H9 (cell line): Measurements from ENCODE around the gene APP. TPM values are rescaled to one million over a fixed set of nuclear protein-coding genes. Genes with fewer than 3 reads are reported as not detected.

Experiments used
- DNase-seq: peaks from one replicate; pipeline ENCODE4 v3.0.0-alpha.2; 2017
- H2AFZ ChIP-seq: one replicate; pipeline ENCODE4 v1.6.1; 2013; ENCODE audit warnings: mild to moderate bottlenecking, low read length, control low read depth, moderate library complexity
- H2AK5ac ChIP-seq: 2 replicates; pipeline ENCODE4 v1.6.1; 2013; ENCODE audit warnings: low read length, control low read depth, mixed read lengths; ENCODE audit not compliant: insufficient read length
- H2BK120ac ChIP-seq: one replicate; pipeline ENCODE4 v1.6.1; 2013; ENCODE audit warnings: low read depth, mild to moderate bottlenecking, low read length, control low read depth, inconsistent platforms; ENCODE audit not compliant: poor library complexity, severe bottlenecking
- H2BK12ac ChIP-seq: 2 replicates; pipeline ENCODE4 v1.6.1; 2013; ENCODE audit warnings: low read length, control low read depth, mixed read lengths, low read depth; ENCODE audit not compliant: insufficient read length
- H2BK15ac ChIP-seq: 2 replicates; pipeline ENCODE4 v1.6.1; 2013; ENCODE audit warnings: low read depth, low read length, control low read depth
- H2BK20ac ChIP-seq: one replicate; pipeline ENCODE4 v1.6.1; 2013; ENCODE audit warnings: low read depth, mild to moderate bottlenecking, low read length, control low read depth, inconsistent platforms; ENCODE audit not compliant: poor library complexity, severe bottlenecking
- H2BK5ac ChIP-seq: 2 replicates; pipeline ENCODE4 v1.6.1; 2013; ENCODE audit warnings: low read length, control low read depth, mixed read lengths; ENCODE audit not compliant: insufficient read length
- H3K14ac ChIP-seq: 2 replicates; pipeline ENCODE4 v1.6.1; 2013; ENCODE audit warnings: low read length, control low read depth; ENCODE audit not compliant: insufficient read depth
- H3K18ac ChIP-seq: 2 replicates; pipeline ENCODE4 v1.6.1; 2013; ENCODE audit warnings: low read depth, mild to moderate bottlenecking, mixed read lengths, low read length, control low read depth; ENCODE audit not compliant: insufficient read length
- H3K23ac ChIP-seq: 2 replicates; pipeline ENCODE4 v1.6.1; 2013; ENCODE audit warnings: low read length, control low read depth, mixed read lengths, low read depth; ENCODE audit not compliant: insufficient read length
- H3K23me2 ChIP-seq: 2 replicates; pipeline ENCODE4 v1.6.1; 2013; ENCODE audit warnings: low read depth, mild to moderate bottlenecking, mixed read lengths, low read length, control low read depth; ENCODE audit not compliant: insufficient read length, poor library complexity, severe bottlenecking
- H3K27ac ChIP-seq: 2 replicates; pipeline ENCODE4 v1.5.1; 2013; ENCODE audit warnings: low read length, control low read depth, mixed read lengths, low read depth; ENCODE audit not compliant: insufficient read length
- H3K27me3 ChIP-seq: 2 replicates; pipeline ENCODE4 v1.6.1; 2013; ENCODE audit warnings: low read length, control low read depth, inconsistent platforms; ENCODE audit not compliant: insufficient read depth
- H3K4ac ChIP-seq: 2 replicates; pipeline ENCODE4 v1.6.1; 2013; ENCODE audit warnings: low read depth, mild to moderate bottlenecking, control low read depth, inconsistent platforms, low read length, moderate library complexity
- H3K4me1 ChIP-seq: 2 replicates; pipeline ENCODE4 v1.6.1; 2013; ENCODE audit warnings: low read length, control low read depth, inconsistent platforms; ENCODE audit not compliant: insufficient read depth
- H3K4me2 ChIP-seq: 2 replicates; pipeline ENCODE4 v1.6.1; 2013; ENCODE audit warnings: low read length, control low read depth, mixed read lengths; ENCODE audit not compliant: insufficient read length, insufficient read depth
- H3K56ac ChIP-seq: 2 replicates; pipeline ENCODE4 v1.6.1; 2013; ENCODE audit warnings: low read depth, mild to moderate bottlenecking, mixed read lengths, low read length, control low read depth; ENCODE audit not compliant: insufficient read length
- H3K79me1 ChIP-seq: 2 replicates; pipeline ENCODE4 v1.6.1; 2013; ENCODE audit warnings: low read depth, mild to moderate bottlenecking, moderate library complexity, low read length, control low read depth, inconsistent platforms; ENCODE audit not compliant: insufficient read depth, poor library complexity, severe bottlenecking
- H3K79me2 ChIP-seq: 2 replicates; pipeline ENCODE4 v1.6.1; 2013; ENCODE audit warnings: low read length, control low read depth, inconsistent platforms; ENCODE audit not compliant: insufficient read depth
- H3K9ac ChIP-seq: 2 replicates; pipeline ENCODE4 v1.6.1; 2013; ENCODE audit warnings: low read length, control low read depth, mixed read lengths; ENCODE audit not compliant: insufficient read length; ENCODE audit errors: extremely low read depth
- H3K9me3 ChIP-seq: one replicate; pipeline ENCODE4 v1.6.1; 2013; ENCODE audit warnings: low read depth, low read length, inconsistent platforms; ENCODE audit not compliant: control insufficient read depth
- H3T11ph ChIP-seq: one replicate; pipeline ENCODE4 v1.6.1; 2013; ENCODE audit warnings: mild to moderate bottlenecking, low read length, control low read depth, inconsistent platforms
- H4K20me1 ChIP-seq: one replicate; pipeline ENCODE4 v1.6.1; 2013; ENCODE audit not compliant: control insufficient read depth, insufficient read length, insufficient read depth
- H4K5ac ChIP-seq: 2 replicates; pipeline ENCODE4 v1.6.1; 2013; ENCODE audit warnings: low read depth, mild to moderate bottlenecking, mixed read lengths, low read length, control low read depth; ENCODE audit not compliant: insufficient read length
- H4K8ac ChIP-seq: replicated peaks from 2 replicates; pipeline ENCODE4 v1.6.1; 2013; ENCODE audit warnings: low read length, control low read depth, mixed read lengths, low read depth; ENCODE audit not compliant: insufficient read length
- H4K91ac ChIP-seq: 2 replicates; pipeline ENCODE4 v1.6.1; 2013; ENCODE audit warnings: low read depth, mild to moderate bottlenecking, moderate library complexity, mixed read lengths, low read length, control low read depth; ENCODE audit not compliant: insufficient read length
- H3K27ac Mint-ChIP-seq, 3 experiments: 2 replicates in 2 of 3; 3 replicates in 1 of 3; pipeline ENCODE4 v1.8.0; 2020 to 2021; ENCODE audit warnings: mixed read lengths in 3 of 3, mild to moderate bottlenecking in 1 of 3, moderate library complexity in 1 of 3
- H3K27me3 Mint-ChIP-seq: 2 replicates; pipeline ENCODE4 v1.8.0; 2021; ENCODE audit warnings: low read depth, mild to moderate bottlenecking, moderate library complexity, mixed read lengths
- H3K36me3 Mint-ChIP-seq, 3 experiments: 2 replicates in 2 of 3; 3 replicates in 1 of 3; pipeline ENCODE4 v1.8.0; 2020 to 2021; ENCODE audit warnings: low read depth in 3 of 3, mixed read lengths in 3 of 3; ENCODE audit not compliant: insufficient read depth in 1 of 3
- H3K4me1 Mint-ChIP-seq, 2 experiments: 2 replicates each; pipeline ENCODE4 v1.8.0; 2020; ENCODE audit warnings: mixed read lengths in 2 of 2
- H3K4me3 Mint-ChIP-seq, 2 experiments: 2 replicates in 1 of 2; 3 replicates in 1 of 2; pipeline ENCODE4 v1.8.0; 2020 to 2021; ENCODE audit warnings: mild to moderate bottlenecking in 2 of 2, mixed read lengths in 2 of 2, moderate library complexity in 1 of 2
- H3K9me3 Mint-ChIP-seq, 2 experiments: 2 replicates in 1 of 2; 3 replicates in 1 of 2; pipeline ENCODE4 v1.8.0; 2020; ENCODE audit warnings: mild to moderate bottlenecking in 2 of 2, mixed read lengths in 2 of 2, moderate library complexity in 1 of 2
- WGBS: extraction: QIAGEN DNeasy Blood & Tissue Kit; methylation state at CpG from one replicate; pipeline ENCODE4 v1.1.7; 2013; ENCODE audit warnings: missing lambda C conversion rate, low lambda C conversion rate, mixed read lengths; ENCODE audit not compliant: insufficient read length; ENCODE audit errors: extremely low coverage; 5-methylcytosine and 5-hydroxymethylcytosine counted together
- total RNA-seq: library from RNA; stranded (reverse); gene quantifications from 2 replicates; pipeline ENCODE4 v1.2.1, GENCODE V29; 2021
- TF ChIP-seq, protein P1 (sequence below): fragments of 200-600 bp; sonication (generic); conservative IDR thresholded peaks from 3 replicates; pipeline ENCODE4 v1.8.0; 2021; ENCODE audit warnings: antibody characterized with exemption, mild to moderate bottlenecking

The APP gene
- total RNA-seq, 1 experiment from 2014 or later, result 380 TPM

DNA sequence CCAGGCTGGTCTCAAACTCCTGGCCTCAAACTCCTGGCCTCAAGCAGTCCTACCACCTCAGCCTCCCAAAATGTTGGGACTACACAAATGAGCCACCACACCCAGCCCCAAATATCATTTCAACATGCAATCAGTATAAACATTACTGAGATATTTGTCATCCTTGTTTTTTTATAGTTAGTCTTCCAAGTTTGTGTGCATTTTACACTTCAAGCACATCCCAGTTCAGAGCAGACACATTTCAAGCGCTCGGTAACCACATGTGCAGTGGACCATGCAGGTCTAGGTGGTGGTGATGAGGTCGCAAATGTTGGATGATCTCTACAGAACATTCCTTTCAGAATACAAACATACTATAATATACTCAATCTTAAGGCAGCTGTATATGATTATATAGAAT is 23.8 kb upstream of the APP start:
- Mint-ChIP-seq H3K4me1 (no peaks in the 10 kb centered on the region), H3K9me3 (peaks cover 2 to 5% of the 10 kb centered on the region in 2 experiments; a peak in 3 of 5 replicates), H3K27me3 (no peaks in the 10 kb centered on the region), H3K4me3 (no peak overlapping the region), H3K36me3 (peaks cover 0 to 4% (median 0%) of the 10 kb centered on the region in 3 experiments; a peak in 2 of 7 replicates), H3K27ac (no peak overlapping the region)
- H4K8ac ChIP-seq, result no peak overlapping the region
- no peak overlapping the region for H4K91ac ChIP-seq
- H3K79me1 ChIP-seq, result no peaks in the 10 kb centered on the region
- H3K23me2 ChIP-seq, result no peaks in the 10 kb centered on the region
- H3K79me2 ChIP-seq, result no peaks in the 10 kb centered on the region
- H2AK5ac ChIP-seq, result no peak overlapping the region
- H3K18ac ChIP-seq, result no peak overlapping the region
- no peak overlapping the region for H3K27ac ChIP-seq
- H3K23ac ChIP-seq, result no peak overlapping the region
- H3K56ac ChIP-seq, result no peak overlapping the region
- H3K27me3 ChIP-seq, result no peaks in the 10 kb centered on the region
- no peak overlapping the region for H4K5ac ChIP-seq
- WGBS, result no CpG with 5 or more reads among the region's 3 CpGs
- H3K9ac ChIP-seq, result no peak overlapping the region
- H2BK12ac ChIP-seq, result no peak overlapping the region
- no peaks in the 10 kb centered on the region for H4K20me1 ChIP-seq
- H3K4me2 ChIP-seq, result no peak overlapping the region
- DNase-seq, result no peak
- no peak overlapping the region for H2BK5ac ChIP-seq
- H3T11ph ChIP-seq, result no peak overlapping the region
- no peak overlapping the region for H3K4ac ChIP-seq
- no peak overlapping the region for H2BK15ac ChIP-seq
- no peak overlapping the region for H2BK20ac ChIP-seq
- H3K14ac ChIP-seq, result no peak overlapping the region
- no peak overlapping the region for H2AFZ ChIP-seq
- H3K4me1 ChIP-seq, result no peaks in the 10 kb centered on the region
- no peak overlapping the region for H2BK120ac ChIP-seq
- TF ChIP-seq, protein P1, sequence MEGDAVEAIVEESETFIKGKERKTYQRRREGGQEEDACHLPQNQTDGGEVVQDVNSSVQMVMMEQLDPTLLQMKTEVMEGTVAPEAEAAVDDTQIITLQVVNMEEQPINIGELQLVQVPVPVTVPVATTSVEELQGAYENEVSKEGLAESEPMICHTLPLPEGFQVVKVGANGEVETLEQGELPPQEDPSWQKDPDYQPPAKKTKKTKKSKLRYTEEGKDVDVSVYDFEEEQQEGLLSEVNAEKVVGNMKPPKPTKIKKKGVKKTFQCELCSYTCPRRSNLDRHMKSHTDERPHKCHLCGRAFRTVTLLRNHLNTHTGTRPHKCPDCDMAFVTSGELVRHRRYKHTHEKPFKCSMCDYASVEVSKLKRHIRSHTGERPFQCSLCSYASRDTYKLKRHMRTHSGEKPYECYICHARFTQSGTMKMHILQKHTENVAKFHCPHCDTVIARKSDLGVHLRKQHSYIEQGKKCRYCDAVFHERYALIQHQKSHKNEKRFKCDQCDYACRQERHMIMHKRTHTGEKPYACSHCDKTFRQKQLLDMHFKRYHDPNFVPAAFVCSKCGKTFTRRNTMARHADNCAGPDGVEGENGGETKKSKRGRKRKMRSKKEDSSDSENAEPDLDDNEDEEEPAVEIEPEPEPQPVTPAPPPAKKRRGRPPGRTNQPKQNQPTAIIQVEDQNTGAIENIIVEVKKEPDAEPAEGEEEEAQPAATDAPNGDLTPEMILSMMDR, result no peak
- H3K9me3 ChIP-seq, result no peaks in the 10 kb centered on the region
